ENCODE data around the gene WDR77. TPM values are rescaled to one million over a fixed set of nuclear protein-coding genes. Genes with fewer than 3 reads are reported as not detected.
A peak's percentile ranks its signal among the peaks of the same experiment; 100 is the strongest.

The WDR77 gene
- total and polyA plus RNA-seq, 9 donors = 12.7 to 68.4 (median 21.7) TPM

GRCh38 chr1:111402083-111402482, 47.0 kb downstream of the WDR77 start:
- Histone ChIP-seq H3K9me3 (no peaks in the 10 kb centered on the region), H3K4me1 (ENCODE audit: insufficient read depth) (no peaks in the 10 kb centered on the region), H3K36me3 (no peaks in the 10 kb centered on the region), H3K27ac (no peak overlapping the region), H3K27me3 (no peaks in the 10 kb centered on the region), H3K4me3 (no peak overlapping the region)
- 76 to 90% (median 85%) methylated on average over 5 of the region's 5 CpGs for WGBS, 3 donors
- TF ChIP-seq, protein P1, sequence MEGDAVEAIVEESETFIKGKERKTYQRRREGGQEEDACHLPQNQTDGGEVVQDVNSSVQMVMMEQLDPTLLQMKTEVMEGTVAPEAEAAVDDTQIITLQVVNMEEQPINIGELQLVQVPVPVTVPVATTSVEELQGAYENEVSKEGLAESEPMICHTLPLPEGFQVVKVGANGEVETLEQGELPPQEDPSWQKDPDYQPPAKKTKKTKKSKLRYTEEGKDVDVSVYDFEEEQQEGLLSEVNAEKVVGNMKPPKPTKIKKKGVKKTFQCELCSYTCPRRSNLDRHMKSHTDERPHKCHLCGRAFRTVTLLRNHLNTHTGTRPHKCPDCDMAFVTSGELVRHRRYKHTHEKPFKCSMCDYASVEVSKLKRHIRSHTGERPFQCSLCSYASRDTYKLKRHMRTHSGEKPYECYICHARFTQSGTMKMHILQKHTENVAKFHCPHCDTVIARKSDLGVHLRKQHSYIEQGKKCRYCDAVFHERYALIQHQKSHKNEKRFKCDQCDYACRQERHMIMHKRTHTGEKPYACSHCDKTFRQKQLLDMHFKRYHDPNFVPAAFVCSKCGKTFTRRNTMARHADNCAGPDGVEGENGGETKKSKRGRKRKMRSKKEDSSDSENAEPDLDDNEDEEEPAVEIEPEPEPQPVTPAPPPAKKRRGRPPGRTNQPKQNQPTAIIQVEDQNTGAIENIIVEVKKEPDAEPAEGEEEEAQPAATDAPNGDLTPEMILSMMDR (IDR thresholded peaks at IDR 0.05) = no peak
- TF ChIP-seq POLR2A (IDR thresholded peaks at IDR 0.05) (no peak), EP300 (IDR thresholded peaks at IDR 0.05) (no peak)
- DNase-seq = no peak
- intact Hi-C loops (cut with DNase I) = loop anchor here in 2 of 4 donors (5.0 to 10.0 kb wide), 2 partner anchors 177 to 180 kb away; partner anchors contain the start of gene CHI3L2 (in 1 of the 2)

DNA sequence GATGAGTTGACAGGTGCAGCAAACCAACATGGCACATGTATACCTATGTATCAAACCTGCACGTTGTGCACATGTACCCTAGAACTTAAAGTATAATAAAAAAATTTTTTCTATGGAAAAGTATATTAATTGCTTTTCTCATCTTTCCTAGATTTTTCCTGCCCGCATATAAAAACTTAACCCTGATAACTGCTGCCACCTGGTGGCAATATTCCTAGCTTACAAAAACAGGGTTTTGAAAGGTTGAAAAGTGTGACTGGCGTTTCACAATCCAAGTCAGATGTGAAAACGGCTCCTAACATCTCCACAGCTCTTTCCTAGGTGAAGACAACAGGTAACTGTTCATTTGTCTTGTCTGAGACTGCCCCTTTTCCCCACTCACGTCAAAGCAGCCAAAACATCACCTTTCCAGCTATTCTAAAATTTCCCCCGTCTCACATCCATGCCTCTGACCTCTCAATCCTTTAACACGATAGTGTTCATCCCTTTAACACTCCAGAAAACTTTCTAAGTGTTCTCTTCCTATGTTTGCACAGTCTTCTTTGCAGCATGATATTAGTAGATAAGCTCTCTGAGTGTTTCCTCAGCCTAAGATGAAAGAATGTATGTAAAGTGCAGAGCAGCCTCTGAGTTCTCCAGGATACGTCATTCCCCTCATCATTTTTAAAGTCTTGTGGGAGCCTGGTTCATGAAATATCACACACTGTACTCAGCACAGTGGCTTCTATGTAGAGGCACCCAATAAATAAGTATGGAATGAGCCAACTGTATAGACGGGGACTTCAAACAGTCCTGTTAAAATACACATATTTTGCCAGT, 49.1 kb downstream of the WDR77 start:
- TF ChIP-seq EP300 (IDR thresholded peaks at IDR 0.05) = no peak
- TF ChIP-seq, protein P1 (IDR thresholded peaks at IDR 0.05) = peak in 2 of 3 donors; percentile 36 to 49
- no peak for TF ChIP-seq POLR2A (IDR thresholded peaks at IDR 0.05)
- H3K9me3 ChIP-seq = no peaks in the 10 kb centered on the region
- H3K4me1 ChIP-seq (ENCODE audit: insufficient read depth) = no peaks in the 10 kb centered on the region
- peak in 3 of 5 donors; percentile 20 to 54 (median 37) for DNase-seq
- WGBS, 3 donors = 22 to 28% (median 24%) methylated on average over 9 of the region's 9 CpGs
- no peaks in the 10 kb centered on the region for H3K36me3 ChIP-seq
- no peak overlapping the region for H3K4me3 ChIP-seq
- no peak overlapping the region for H3K27ac ChIP-seq
- intact Hi-C loops (cut with DNase I) = loop anchor here (5.0 to 10.0 kb wide), 2 partner anchors 175 to 178 kb away; partner anchors contain the start of gene CHI3L2 (in 2 of the 4)
- H3K27me3 ChIP-seq = no peaks in the 10 kb centered on the region

DNA sequence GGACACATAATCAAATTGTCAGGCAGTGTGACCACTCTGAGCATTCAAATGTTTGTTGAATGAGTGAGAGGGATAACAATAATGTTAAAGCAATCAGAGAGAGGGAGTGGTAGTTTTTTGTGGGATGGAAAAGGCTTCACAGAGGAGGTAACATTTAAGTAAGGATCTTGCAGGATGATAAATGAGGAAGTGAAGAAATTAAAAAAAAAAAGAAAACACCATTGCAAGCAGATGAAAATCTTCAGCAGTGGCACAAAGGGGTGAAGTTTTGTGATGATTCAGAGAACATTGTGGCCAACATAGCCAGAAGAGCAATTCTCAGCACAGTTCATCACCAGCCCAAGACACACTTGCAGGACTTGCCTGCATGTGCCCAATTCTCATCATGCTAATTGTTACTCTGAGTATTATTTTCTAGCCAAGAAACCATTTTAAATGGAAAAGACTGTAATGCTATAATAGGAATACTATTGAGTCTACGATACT, 56.6 kb downstream of the WDR77 start:
- no peak for TF ChIP-seq POLR2A (IDR thresholded peaks at IDR 0.05)
- no peak for TF ChIP-seq EP300 (IDR thresholded peaks at IDR 0.05)
- TF ChIP-seq, protein P1 (IDR thresholded peaks at IDR 0.05) = no peak
- Histone ChIP-seq H3K27ac (no peak overlapping the region), H3K27me3 (no peaks in the 10 kb centered on the region), H3K9me3 (no peaks in the 10 kb centered on the region), H3K4me3 (no peak overlapping the region), H3K4me1 (ENCODE audit: insufficient read depth) (no peaks in the 10 kb centered on the region), H3K36me3 (no peaks in the 10 kb centered on the region)
- 71 to 83% (median 75%) methylated on average over 1 of the region's 1 CpG for WGBS, 3 donors
- intact Hi-C loops (cut with DNase I) = loop anchor here in 1 of 4 donors (10.0 kb wide), 1 partner anchor 168 kb away; the partner anchor contains the start of gene CHI3L2
- no peak for DNase-seq

- no peak for TF ChIP-seq EP300 (IDR thresholded peaks at IDR 0.05)
- TF ChIP-seq, protein P1 (IDR thresholded peaks at IDR 0.05) = no peak
- TF ChIP-seq POLR2A (IDR thresholded peaks at IDR 0.05) = no peak
- 83 to 97% (median 87%) methylated on average over 1 of the region's 1 CpG for WGBS, 3 donors
- H3K4me3 ChIP-seq = no peak overlapping the region
- DNase-seq = no peak
- H3K4me1 ChIP-seq (ENCODE audit: insufficient read depth) = no peaks in the 10 kb centered on the region
- H3K27me3 ChIP-seq = no peaks in the 10 kb centered on the region
- H3K27ac ChIP-seq = no peak overlapping the region
- intact Hi-C loops (cut with DNase I) = loop anchor here in 1 of 4 donors (10.0 kb wide), 1 partner anchor 167 kb away; the partner anchor contains the start of gene CHI3L2
- no peaks in the 10 kb centered on the region for H3K9me3 ChIP-seq
- no peaks in the 10 kb centered on the region for H3K36me3 ChIP-seq
Measured at GRCh38 chr1:111392042-111392441, 57.0 kb downstream of the WDR77 start.

Small RNA genes lying within 50 kb of the gene (small RNA-seq; reads per million reads assigned to genes)
- gene RF00019 = not detected
- gene RNU6-792P = not detected

Other genes starting within 250 kb of the WDR77 start
- 10 to 100 TPM in 3 of 7 donors, 1 to 10 TPM in 4; 6.2 to 19.0 (median 9.5) TPM for gene DENND2D, start 248.6 kb downstream of the WDR77 start, total RNA-seq
- 10 to 100 TPM in 1 of 2 donors, 1 to 10 TPM in 1; 2.5 to 18.3 TPM for gene DENND2D, start 248.6 kb downstream of the WDR77 start, polyA plus RNA-seq
- gene CHI3L2, start 221.5 kb downstream of the WDR77 start, total RNA-seq = 10 to 100 TPM in 1 of 7 donors, 1 to 10 TPM in 5, not detected in 1; 1.1 to 17.0 (median 1.8) TPM
- 1 to 10 TPM in 1 of 2 donors, under 1 TPM in 1; 0.91 to 1.4 TPM for gene CHI3L2, start 221.5 kb downstream of the WDR77 start, polyA plus RNA-seq
- not detected for gene CHIA, start 158.4 kb downstream of the WDR77 start, total RNA-seq
- gene CHIA, start 158.4 kb downstream of the WDR77 start, polyA plus RNA-seq = under 1 TPM in 1 of 2 donors, not detected in 1; 0.18 TPM
- gene OVGP1, start 21.5 kb downstream of the WDR77 start, total RNA-seq = 100 to 1,000 TPM in 2 of 7 donors, 10 to 100 TPM in 3, 1 to 10 TPM in 2; 1.8 to 518 (median 43.5) TPM
- gene OVGP1, start 21.5 kb downstream of the WDR77 start, polyA plus RNA-seq = 1 to 10 TPM; 2.3 to 3.1 TPM
- gene ATP5PB, start 208 bp upstream of the WDR77 start, total RNA-seq = 100 to 1,000 TPM; 125 to 152 (median 136) TPM
- 100 to 1,000 TPM; 183 to 277 TPM for gene ATP5PB, start 208 bp upstream of the WDR77 start, polyA plus RNA-seq
- 10 to 100 TPM in 4 of 7 donors, 1 to 10 TPM in 3; 5.4 to 20.0 (median 11.0) TPM for gene C1orf162, start 24.7 kb upstream of the WDR77 start, total RNA-seq
- 10 to 100 TPM in 1 of 2 donors, 1 to 10 TPM in 1; 8.6 to 41.8 TPM for gene C1orf162, start 24.7 kb upstream of the WDR77 start, polyA plus RNA-seq
- 1 to 10 TPM; 1.4 to 7.2 (median 3.8) TPM for gene ADORA3, start 54.4 kb upstream of the WDR77 start, total RNA-seq
- gene ADORA3, start 54.4 kb upstream of the WDR77 start, polyA plus RNA-seq = 10 to 100 TPM in 1 of 2 donors, 1 to 10 TPM in 1; 2.4 to 11.1 TPM
- 1 to 10 TPM in 4 of 7 donors, under 1 TPM in 1, not detected in 2; 0.78 to 3.2 (median 2.6) TPM for gene TMIGD3, start 54.4 kb upstream of the WDR77 start, total RNA-seq
- 1 to 10 TPM in 1 of 2 donors, under 1 TPM in 1; 0.87 to 2.6 TPM for gene TMIGD3, start 54.4 kb upstream of the WDR77 start, polyA plus RNA-seq
- 10 to 100 TPM; 22.2 to 67.6 (median 59.1) TPM for gene RAP1A, start 170.5 kb upstream of the WDR77 start, total RNA-seq
- gene RAP1A, start 170.5 kb upstream of the WDR77 start, polyA plus RNA-seq = 100 to 1,000 TPM in 1 of 2 donors, 10 to 100 TPM in 1; 46.4 to 118 TPM